ENCODE measurements around the gene CLEC2L.
"Not testable (repeated sequence)": the region's sequence is repeated elsewhere in the genome, so short reads cannot be mapped to it uniquely, and the experiment has no call there.

Gene CLEC2L

DNA sequence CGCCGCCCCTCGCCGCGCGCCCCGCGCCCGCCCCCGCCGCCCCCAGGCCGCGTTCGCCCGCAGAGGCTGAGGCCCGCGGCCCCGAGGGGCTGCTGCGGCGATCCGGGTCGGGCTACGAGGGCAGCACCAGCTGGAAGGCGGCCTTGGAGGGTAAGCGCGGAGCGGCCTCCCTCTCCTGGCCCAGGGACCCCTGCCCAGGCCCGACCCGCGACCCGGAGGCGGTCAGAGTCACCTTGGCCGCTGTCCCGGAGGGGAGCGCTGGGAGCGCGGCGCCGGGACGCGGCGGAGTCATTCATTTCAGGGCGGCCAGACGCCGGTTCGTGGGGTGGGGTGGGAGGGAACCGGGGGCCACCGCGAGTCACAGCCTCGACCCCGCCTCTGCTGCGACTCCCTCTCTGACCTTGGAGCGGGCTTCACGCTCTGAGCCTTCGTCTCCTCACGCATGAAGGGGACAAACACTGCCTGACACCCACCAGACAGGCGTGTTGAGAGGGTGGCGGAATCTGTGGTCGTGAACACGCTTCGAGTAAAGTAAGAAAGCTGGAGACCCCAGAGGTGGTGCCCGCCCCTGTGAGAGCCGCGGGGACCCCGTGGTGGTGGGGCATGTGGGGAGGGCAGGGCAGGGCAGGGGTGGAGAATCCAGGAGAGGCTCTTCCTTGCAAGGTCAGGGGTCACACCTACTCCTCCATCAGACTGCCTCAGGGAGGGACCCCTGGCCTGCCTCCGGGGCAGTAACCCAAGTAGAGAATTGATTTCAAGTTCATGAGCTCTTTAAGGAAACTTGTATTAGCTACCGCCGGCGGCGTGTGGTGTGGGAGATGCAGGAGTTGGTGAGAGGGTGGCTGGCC is 707 bp downstream of the CLEC2L start:
- DNase-seq (ENCODE audit: low read depth in 3 of 3) = no peak

DNA sequence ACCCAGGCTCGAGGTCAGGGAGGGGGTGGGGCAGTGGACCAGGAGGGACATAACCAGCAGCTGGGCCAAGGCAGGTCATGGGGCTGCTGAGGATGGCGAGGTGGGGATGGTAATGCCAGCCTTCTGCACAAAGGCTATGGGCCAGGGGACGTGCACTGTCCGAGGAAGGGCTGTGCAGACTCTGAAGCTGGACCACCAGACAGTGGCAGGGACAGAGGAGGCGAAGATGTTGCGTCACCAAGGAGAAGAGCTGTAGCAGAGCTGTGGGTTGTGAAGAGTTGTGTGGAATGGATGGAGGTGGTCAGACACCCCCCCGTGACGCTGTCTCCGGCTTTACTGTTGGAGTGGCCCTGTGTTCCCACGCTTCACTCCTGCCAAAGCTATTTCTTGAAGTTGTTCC is 1.8 kb downstream of the CLEC2L start:
- no peak for DNase-seq (ENCODE audit: low read depth in 3 of 3)

DNA sequence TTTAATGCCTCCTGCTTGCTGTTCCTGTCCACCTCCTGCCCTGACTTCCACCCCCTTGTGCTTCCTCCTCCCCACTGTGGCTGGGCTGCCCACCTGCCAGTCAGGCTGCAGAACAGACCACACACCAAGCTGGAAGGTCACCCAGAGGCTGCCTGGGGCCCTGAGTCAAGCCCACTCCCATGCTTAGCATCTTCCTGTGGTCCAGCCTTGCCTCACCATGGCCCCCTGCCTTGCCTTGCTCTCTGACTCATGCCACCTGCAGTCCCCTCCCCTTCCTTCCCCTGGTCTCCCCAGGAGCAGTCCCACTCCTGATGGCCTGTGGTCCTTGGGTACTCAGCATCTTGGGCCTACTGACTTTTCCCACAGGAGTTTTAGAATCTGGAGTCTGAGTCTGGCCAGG is 2.3 kb downstream of the CLEC2L start:
- no peak for DNase-seq (ENCODE audit: low read depth in 3 of 3)

DNA sequence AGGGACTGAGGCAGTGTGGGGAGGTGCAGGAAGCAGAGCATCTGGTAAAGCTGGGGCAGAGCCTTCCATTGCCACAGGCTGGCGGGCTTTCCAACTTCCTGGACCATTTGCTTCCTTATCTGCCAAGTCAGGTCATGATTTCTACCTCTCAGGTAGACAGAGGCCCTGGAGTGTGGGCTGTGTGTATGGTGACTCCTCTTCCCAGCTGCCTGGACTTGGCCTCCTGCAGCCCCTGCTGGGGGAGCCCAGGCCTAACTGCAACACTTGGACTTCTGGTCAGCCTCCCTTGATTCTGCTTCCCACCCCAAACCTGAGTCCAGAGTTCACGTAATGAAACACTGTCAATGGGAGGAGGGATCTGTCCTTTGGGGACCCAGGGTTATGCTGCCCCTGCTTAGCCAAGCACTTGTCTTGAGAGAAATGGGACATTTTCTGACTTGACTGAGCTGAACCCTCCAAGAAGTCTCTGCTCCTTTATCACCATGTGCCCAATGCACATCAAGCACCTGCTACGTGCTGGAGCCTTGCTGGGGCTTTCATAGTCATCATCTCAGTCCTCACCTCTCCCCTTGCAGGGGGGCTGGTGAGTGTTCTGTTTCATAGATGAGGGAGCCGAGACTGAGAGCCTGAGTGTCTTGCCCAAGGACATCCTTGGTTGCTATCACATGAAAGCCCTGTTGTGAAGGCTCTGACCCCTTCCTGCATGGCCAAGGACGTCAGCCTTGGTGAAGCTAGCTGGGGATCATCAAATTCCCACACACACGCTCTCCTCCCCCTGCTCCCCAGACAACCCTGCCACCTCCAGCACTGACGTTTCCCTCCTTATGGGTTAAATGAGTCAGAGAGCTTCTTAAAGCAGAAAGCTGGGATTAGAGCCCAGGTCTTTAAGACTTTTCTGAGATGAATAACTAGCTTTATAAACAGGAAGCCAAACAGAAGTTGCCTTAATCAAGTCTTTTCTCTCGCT is 3.4 kb downstream of the CLEC2L start:
- DNase-seq (ENCODE audit: low read depth in 3 of 3) = no peak

DNA sequence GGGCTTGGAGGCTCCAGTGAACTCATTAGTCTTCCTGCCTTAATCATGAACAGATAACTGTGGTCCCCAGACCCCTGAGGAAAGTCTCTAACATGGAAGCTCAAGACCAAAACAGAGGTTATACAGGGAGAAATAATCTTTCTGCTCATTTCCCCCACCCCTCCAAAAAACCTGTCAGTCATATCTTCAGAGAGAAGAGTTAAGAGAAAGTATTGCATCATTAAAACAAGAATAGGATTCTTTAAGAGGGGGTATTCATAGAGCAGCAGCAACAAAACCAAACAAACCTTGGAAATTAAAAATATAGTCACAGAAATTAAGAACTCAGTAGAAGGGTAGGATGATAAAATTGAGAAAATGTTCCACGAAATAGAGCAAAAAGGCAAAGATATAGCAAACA is 7.6 kb downstream of the CLEC2L start:
- no peak for DNase-seq (ENCODE audit: low read depth in 3 of 3)

DNA sequence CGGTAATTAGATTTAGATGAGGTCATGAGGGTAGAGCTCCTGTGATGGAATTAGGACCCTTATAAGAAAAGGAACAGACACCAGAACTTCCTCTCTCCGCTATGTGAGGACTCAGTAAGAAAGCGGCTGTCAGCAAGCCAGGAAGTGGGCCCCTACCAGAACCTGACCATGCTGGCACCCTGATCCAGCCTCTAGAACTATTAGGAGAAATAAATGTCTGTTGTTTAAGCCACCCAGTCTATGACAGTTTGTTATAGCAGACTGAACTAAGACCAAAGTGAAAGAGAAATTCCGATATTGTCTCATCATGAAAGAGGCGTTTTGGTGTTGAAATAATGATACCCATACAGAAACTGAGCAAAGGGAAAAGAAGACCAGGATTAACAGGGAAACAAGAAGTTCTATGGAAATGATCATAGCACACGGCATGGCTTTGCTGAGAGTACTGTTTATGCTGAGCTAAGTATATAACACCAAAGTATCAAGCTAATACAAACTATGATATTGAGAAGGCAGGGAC is 9.2 kb downstream of the CLEC2L start:
- DNase-seq (ENCODE audit: low read depth in 3 of 3) = no peak

DNA sequence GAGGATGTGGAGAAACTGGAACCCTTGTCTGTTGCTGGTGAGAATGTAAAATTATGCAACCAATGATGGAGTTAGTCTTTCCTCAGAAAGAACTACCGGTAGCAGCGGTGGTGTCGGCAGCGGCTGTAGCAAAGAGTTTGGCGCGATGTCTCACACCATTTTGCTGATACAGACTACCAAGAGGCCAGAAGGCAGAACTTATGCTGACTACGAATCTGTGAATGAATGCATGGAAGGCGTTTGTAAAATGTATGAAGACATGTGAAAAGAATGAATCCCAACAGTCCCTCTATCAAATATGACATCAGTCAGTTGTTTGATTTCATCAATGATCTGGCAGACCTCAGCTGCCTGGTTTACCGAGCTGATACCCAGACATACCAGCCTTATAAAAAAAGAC is 10.6 kb downstream of the CLEC2L start:
- no peak for DNase-seq (ENCODE audit: low read depth in 3 of 3)

DNA sequence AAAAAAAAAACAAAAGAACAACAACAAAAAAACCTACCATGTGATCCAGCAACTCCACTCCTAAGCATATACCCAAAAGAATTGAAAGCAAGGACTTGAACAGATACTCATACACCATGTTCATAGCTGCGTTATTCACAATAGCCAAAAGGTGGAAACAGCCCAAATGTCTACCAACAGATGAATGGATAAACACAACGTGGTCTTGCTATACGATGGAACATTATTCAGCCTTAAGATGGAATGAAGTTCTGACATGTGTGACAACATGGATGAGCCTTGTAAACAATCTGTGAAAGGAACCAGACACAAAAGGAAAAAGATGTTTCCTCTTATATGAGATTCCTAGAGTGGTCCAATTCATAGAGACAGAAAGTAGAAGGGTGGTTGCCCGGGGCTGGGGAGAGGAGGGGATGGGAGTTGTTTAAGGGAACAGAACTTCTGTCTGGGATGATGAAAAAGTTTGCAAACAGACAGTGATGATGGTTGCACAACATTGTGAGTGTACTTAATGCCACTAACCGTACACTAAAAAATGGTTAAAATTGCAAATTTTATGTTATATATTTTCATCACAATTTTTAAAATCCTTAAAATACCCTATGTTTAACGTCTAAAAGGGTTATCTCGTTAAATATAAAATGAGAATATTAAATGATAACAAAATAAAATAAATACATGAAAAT is 11.6 kb downstream of the CLEC2L start:
- DNase-seq (ENCODE audit: low read depth in 3 of 3) = no peak

DNA sequence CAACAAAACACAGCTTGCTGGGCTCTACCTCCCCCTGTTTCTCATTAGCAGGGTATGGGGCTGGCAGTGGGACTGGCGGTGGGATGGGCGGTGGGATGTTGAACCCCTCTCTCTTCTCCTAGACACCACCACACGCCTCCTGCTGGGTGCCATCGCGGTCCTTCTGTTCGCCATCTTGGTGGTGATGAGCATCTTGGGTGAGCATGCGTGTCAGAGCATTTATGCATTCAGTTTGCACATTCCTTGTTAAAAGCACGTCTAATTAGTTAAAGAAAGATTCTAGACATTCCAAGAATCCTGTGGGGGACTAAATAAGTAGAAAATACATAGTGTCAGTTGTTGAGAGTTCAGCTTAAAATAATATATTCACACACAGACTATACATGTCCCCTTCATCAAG is 12.7 kb downstream of the CLEC2L start:
- no peak for DNase-seq (ENCODE audit: low read depth in 3 of 3)

DNA sequence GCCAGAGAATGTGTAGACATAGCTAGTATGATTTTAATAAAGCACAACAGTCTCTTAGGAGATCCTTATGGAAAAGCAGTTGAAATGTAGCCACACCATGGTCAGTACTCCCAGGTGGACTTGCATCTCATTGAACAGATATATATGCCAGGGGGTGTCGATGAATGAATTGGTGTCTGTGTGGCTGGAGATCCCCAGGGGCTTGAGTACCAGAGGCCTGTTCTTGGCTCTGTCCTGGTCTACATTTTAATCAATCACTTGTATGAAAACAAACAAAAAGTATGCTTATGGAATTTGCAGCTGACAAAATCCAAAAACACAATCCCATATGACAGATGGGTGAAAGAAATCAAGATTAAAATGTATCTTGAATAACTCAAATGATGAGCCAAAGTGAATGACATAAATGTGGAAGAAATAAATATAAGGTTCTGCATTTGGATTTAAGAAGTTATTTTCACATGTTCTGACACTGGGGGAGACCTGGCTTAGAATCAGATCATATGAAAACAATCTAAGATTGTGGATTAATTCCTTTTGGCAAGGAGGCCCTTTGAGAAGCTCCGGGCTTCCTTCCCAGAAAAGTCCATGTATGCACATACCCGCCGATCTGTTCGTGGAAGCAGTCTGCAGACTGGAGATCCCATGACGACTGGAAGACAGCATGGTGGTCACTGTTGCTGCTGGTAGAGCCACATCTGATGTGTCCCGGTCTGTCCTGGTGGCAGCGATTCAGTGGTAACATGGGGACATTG is 15.6 kb downstream of the CLEC2L start:
- DNase-seq (ENCODE audit: low read depth in 3 of 3) = no peak

DNA sequence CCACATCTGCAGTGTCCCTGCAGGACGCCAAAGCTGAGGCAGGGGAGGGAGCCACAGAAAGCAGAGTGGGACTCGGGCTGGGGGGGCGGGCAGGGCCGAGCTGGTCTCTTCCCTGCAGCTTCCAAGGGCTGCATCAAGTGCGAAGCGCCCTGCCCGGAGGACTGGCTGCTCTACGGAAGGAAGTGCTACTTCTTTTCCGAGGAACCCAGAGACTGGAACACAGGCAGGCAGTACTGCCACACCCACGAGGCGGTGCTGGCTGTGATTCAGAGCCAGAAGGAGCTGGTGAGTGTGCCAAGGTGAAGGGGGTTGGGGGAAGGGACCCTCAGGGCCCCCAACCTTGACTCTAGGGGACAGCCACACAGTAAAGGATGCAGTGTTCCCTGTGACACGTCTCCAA is 16.7 kb downstream of the CLEC2L start:
- DNase-seq (ENCODE audit: low read depth in 3 of 3) = no peak

DNA sequence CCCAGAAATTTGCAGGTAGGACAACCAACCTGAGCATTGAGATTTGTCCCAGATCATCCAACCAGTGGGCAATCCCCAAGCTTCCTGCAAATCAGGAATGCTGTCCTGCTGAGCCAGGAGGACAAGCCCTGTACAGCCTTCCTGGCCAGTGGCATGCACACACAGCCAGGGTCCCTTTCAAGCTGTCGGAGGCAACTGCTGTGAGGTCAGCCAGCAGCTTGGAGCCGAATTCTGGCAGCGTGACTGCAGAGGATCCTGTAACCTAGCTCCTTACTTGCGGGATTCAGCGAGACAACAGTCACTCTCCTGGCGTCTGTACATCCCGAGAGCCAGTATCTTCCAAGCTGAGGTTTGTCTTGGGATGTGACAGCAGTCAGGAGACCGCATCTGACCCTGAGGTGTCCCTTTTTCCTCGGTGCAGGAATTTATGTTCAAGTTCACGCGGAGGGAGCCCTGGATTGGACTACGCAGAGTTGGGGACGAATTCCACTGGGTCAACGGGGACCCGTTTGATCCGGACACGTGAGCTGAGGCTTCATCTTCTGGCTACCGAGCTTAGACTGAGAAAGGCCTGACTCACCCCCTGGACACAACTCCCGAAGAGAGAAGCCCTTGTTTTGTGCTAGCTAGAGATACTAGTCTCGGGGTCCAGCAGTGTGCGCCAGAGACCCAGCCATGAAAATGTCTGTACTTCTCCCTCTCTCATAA is 18.3 kb downstream of the CLEC2L start:
- DNase-seq (ENCODE audit: low read depth in 3 of 3) = no peak

DNA sequence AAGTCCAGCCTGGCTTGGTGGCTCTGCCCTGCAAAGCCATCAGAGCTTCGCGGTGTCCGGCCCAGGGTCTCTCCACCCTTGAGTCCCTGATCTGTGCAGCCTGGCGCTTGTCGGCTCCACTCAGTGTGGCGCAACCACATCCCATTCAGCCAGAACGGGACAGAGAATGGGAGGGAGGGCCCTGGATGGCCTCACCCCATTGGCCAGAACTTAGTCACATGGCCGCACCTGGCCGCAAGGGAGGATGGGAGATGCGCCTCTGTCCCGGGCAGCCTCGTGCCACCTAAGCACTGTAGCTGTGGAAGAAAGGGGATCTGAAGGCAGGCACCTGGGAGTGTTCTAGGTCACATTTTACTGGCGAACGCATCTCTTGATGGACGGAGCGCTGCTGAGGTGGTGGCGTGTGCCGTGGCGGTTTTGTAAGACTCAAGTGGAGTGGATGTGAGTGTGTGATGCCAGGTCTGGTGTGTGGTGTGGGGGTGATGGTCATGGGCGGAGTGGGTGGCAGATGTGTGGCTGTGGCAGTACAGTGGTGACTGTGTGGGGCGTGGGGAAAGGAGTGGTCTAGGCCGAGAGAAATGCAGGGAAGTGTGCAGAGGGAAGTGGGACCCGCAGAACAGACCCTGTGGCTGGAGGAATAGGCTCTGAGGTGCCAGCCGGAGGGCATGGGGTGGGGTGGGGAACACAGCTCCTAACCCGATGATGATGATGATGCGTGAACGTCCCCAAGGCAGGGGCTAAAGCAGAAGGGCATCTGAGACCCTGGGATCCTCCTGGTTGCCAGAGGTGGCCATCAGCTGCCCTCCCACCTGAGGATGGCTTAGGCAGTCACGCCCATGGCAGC is 19.0 kb downstream of the CLEC2L start:
- DNase-seq (ENCODE audit: low read depth in 3 of 3) = no peak

DNA sequence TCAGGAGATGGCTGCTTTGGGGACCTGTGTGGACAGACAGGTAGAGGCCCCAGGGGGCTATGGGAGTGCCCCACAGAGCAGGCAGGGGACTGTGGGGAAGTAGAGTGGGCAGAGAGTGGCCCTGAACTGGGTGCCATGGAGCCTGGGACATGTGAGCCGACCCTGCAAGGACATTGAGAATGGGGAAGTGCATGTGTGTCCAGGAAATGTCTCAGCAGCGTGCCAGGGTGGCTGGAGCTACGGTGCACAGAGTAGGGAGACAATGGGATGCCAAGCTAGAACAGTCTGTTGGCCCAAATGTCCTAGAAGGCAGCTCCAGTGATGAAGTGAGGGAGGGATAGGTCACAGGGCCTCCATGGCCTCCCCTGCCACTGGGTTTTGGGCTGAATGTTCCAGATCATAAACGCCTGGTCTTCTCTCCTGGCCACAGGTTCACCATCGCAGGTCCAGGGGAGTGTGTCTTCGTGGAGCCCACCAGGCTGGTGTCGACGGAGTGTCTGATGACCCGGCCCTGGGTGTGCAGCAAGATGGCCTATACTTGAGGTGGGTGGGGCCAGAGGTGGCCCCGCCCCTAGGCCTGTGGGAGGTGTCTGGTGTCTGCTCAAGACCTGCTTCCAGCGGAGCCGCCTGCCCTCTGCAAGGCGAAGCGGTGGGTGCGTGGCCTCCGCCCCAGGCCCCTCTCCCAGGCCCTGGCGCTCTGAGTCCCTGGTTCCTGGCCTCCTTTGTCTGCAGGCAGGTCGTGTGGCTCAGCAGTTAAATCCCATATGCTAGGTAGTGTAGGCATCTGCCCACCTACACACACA is 20.5 kb downstream of the CLEC2L start:
- DNase-seq (ENCODE audit: low read depth in 3 of 3) = no peak

DNA sequence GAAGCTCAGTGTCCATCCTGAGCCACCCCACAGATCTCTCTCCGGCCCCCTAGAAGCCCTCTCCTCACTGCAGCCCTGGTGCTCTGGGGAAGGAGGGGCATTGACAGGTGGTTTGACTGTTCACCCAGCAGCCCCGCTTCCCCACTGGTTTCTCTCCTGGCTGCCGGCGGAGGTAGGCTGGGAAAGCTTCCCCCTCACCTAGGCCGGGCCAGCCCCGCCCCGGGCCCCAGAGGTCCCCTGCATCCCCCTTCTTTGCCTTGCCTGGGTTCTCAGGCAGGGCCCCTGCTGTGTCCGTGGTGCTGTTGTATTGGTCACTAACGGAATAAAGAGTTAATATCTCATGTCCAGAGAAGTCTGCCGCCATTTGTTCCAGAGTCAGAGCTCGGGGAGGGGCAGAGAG is 21.2 kb downstream of the CLEC2L start:
- no peak for DNase-seq (ENCODE audit: low read depth in 3 of 3)

DNA sequence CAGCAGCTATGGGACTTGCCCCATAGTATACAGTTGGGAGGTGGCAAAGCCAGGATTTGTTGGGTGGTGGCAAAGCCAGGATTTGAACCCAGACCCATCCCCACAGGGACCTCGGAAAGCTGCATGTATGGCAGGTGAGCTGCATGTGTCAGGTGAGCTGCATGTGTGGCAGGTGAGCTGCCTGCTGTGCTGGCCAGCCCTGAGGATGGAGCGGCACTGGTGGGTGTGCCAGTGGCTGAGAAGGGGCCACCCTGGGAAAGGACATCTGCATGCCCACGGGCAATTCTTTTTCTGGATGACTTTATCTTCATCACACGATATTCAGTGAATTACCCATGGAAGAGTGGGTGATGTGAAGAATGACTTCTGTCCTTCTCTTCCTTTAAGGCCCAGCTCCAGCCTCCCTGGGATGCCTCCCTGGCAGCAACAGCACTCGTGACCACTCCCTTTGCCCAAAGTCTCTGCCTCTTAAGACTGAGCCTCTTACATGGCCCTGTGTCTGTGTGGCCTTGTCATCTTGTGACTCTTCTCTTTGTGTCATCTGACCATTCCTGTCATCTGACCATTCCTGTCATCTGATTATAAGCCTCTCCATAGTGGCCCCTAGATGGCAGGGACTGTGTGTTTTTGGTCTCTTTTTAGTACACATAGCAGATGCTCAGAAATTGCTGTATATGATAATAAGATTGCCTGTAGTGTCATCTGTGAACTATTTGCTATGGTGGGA is 25.0 kb downstream of the CLEC2L start:
- DNase-seq (ENCODE audit: low read depth in 3 of 3) = no peak

DNA sequence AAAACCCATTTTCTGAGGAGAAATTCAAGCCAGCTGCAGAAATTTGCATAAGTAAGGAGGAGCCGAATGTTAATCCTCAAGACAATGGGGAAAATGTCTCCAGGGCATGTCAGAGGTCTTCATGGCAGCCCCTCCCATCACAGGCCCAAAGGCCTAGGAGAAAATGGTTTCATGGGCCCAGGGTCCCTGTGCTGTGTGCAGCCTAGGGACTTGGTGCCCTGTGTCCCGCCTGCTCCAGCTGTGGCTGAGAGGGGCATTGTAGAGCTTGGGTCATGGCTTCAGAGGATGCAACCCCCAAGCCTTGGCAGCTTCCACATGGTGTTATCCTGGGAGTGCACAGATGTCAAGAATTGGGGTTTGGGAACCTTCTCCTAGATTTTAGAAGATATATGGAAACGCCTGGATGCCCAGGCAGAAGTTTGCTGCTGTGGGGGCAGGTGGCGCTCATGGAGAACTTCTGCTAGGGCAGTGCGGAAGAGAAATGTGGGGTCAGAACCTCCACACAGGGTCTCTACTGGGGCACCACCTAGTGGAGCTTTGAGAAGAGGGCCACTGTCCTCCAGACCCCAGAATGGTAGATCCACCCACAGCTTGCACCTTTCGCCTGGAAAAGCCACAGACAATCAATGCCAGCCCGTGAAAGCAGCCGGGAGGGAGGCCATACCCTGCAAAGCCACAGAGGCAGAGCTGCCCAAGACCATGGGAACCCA is 30.7 kb downstream of the CLEC2L start:
- not testable (repeated sequence) for DNase-seq (ENCODE audit: low read depth in 3 of 3)

Measured in stimulated activated CD4-positive, alpha-beta T cell treated with anti-CD3 and anti-CD28 coated beads, TNF-alpha, amount 100 ng/mL, for 48 hours (primary cell).